Loucy (cell line): ENCODE measurements around the gene FMNL2.

ENCODE experiments used
- H2AFZ ChIP-seq: fragments of 200-600 bp; sonication (generic); 2 replicates; pipeline ENCODE4 v1.6.0; 2016; ENCODE audit warnings: antibody characterized with exemption, mild to moderate bottlenecking, low read length, moderate library complexity
- H3F3A ChIP-seq: fragments of 200-600 bp; 2 replicates; pipeline ENCODE4 v1.6.0; 2016; ENCODE audit warnings: antibody characterized with exemption, low read depth, mild to moderate bottlenecking
- H3K27me3 ChIP-seq: fragments of 200-600 bp; sonication (generic); 2 replicates; pipeline ENCODE4 v1.6.1; 2014; ENCODE audit warnings: low read length, mild to moderate bottlenecking; ENCODE audit not compliant: insufficient read depth, poor library complexity, severe bottlenecking
- H3K36me3 ChIP-seq: fragments of 200-600 bp; sonication (generic); 2 replicates; pipeline ENCODE4 v1.6.1; 2016; ENCODE audit warnings: low read length; ENCODE audit not compliant: insufficient read depth
- H3K4me1 ChIP-seq: fragments of 200-600 bp; sonication (generic); 2 replicates; pipeline ENCODE4 v1.5.1; 2014; ENCODE audit warnings: low read length, mild to moderate bottlenecking; ENCODE audit not compliant: insufficient read depth, poor library complexity, severe bottlenecking
- H3K4me2 ChIP-seq: fragments of 200-600 bp; sonication (generic); 2 replicates; pipeline ENCODE4 v1.6.0; 2014; ENCODE audit warnings: antibody characterized with exemption, low read length, low read depth, mild to moderate bottlenecking; ENCODE audit not compliant: poor library complexity, severe bottlenecking
- H3K4me3 ChIP-seq: fragments of 200-600 bp; sonication (generic); 2 replicates; pipeline ENCODE4 v1.5.1; 2014; ENCODE audit warnings: low read length, mild to moderate bottlenecking, mixed read lengths; ENCODE audit not compliant: poor library complexity, severe bottlenecking
- H3K79me2 ChIP-seq: fragments of 200-600 bp; sonication (generic); 2 replicates; pipeline ENCODE4 v1.6.1; 2014; ENCODE audit warnings: low read length; ENCODE audit not compliant: insufficient read depth
- H3K9ac ChIP-seq: fragments of 200-600 bp; sonication (generic); 2 replicates; pipeline ENCODE4 v1.6.0; 2014; ENCODE audit warnings: mild to moderate bottlenecking, low read depth, low read length, moderate library complexity; ENCODE audit not compliant: poor library complexity, severe bottlenecking
- H3K9me2 ChIP-seq: fragments of 200-600 bp; sonication (generic); replicated peaks from 2 replicates; pipeline ENCODE4 v1.6.1; 2016; ENCODE audit warnings: low read depth, low read length, mixed read lengths
- H3K9me3 ChIP-seq: fragments of 200-600 bp; sonication (generic); 2 replicates; pipeline ENCODE4 v1.6.1; 2014; ENCODE audit warnings: mild to moderate bottlenecking, antibody characterized with exemption, low read length, low read depth; ENCODE audit not compliant: insufficient read depth
- H4K20me1 ChIP-seq: fragments of 200-600 bp; sonication (generic); 2 replicates; pipeline ENCODE4 v1.6.0; 2014; ENCODE audit warnings: antibody characterized with exemption, low read length, mild to moderate bottlenecking; ENCODE audit not compliant: insufficient read depth, poor library complexity, severe bottlenecking
- EZH2phosphoT487 ChIP-seq: fragments of 200-600 bp; IDR thresholded peaks from 2 replicates; pipeline ENCODE4 v1.6.1; 2018; ENCODE audit warnings: antibody characterized with exemption, mild to moderate bottlenecking, moderate library complexity, borderline replicate concordance
- TF ChIP-seq, protein P1 (sequence below): fragments of 200-600 bp; sonication (generic); conservative IDR thresholded peaks from 2 replicates; pipeline ENCODE4 v1.5.1; 2014; ENCODE audit warnings: mild to moderate bottlenecking, antibody characterized with exemption, low read length

The FMNL2 gene

DNA sequence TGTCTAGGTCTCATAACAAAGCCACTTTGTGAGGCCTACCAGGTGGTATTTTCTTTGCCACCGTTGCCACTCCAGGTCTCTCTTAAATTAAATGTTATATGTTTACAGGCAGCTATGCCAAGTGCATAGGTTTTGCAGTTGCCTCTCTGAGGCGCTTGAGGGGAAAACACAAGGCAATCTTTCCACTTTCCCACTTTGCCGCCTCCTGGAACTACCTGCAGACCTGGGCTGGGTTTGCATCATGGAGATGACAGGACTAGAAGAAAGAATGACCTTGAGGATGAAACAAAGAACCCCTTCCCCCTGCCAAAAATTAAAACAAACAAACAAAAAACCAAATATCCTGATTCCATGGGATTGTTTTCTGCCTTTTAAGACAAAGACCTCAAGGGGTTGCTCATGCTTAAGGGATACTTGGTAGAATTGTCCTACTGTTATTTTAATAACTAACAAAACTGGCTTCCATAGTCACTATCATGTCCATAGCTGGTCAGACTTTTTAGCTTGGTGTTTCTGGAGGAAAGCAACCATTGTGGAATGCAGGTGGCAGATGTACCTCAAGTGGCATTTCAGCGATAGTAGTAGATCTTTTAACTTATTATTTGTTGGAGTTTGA is 222.4 kb downstream of the FMNL2 start:
- TF ChIP-seq, protein P1, sequence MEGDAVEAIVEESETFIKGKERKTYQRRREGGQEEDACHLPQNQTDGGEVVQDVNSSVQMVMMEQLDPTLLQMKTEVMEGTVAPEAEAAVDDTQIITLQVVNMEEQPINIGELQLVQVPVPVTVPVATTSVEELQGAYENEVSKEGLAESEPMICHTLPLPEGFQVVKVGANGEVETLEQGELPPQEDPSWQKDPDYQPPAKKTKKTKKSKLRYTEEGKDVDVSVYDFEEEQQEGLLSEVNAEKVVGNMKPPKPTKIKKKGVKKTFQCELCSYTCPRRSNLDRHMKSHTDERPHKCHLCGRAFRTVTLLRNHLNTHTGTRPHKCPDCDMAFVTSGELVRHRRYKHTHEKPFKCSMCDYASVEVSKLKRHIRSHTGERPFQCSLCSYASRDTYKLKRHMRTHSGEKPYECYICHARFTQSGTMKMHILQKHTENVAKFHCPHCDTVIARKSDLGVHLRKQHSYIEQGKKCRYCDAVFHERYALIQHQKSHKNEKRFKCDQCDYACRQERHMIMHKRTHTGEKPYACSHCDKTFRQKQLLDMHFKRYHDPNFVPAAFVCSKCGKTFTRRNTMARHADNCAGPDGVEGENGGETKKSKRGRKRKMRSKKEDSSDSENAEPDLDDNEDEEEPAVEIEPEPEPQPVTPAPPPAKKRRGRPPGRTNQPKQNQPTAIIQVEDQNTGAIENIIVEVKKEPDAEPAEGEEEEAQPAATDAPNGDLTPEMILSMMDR = no peak
- TF ChIP-seq EZH2phosphoT487 = no peak
- H3F3A ChIP-seq = no peaks in the 10 kb centered on the region
- no peaks in the 10 kb centered on the region for H3K9me3 ChIP-seq

DNA sequence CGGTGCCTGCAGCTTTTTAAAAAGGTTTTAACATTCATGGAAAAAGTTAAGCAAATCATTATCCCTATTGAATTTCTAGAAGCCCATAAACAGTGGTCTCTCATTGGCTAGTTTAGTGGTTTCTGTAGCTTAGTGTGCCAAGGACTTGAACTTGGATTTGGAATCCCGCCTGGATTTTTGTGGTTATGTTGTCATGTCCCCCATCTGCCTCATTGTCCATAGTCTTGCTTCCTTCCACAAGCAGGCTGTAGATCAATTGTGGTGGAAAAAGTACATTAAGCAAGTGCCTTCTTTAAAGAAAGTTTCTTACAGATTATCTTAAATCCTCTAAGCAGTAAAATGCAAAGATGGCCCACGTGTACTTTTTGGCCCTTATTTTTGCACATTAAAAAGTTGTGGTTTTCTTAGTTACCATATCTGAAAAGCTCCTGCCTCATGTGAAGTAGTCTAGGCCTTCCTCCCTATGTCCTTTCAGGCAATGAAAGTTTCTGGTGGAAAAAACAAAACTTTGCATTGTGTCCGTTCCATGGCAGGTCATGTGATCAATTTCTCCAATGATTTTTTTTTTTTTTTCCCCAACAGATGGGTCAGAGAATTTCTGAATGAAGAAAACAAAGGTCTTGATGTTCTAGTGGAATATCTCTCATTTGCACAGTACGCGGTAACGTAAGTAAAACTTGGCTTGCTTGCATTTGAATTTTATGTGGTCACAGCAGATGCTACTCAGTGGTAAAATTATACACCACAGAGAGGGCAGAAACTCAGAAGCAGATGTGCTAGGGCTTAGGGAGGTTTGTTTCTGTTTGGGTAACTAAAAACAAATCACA is 223.4 kb downstream of the FMNL2 start:
- Histone ChIP-seq H3K9ac (no peak overlapping the region), H3F3A (no peaks in the 10 kb centered on the region), H2AFZ (no peak overlapping the region), H3K9me3 (no peaks in the 10 kb centered on the region), H3K4me1 (no peaks in the 10 kb centered on the region), H3K9me2 (no peaks in the 10 kb centered on the region), H3K4me2 (no peak overlapping the region), H3K36me3 (no peaks in the 10 kb centered on the region), H3K27me3 (no peaks in the 10 kb centered on the region), H3K4me3 (no peak overlapping the region), H3K79me2 (no peaks in the 10 kb centered on the region), H4K20me1 (no peaks in the 10 kb centered on the region)
- no peak for TF ChIP-seq EZH2phosphoT487
- TF ChIP-seq, protein P1 = no peak

More for the DNA sequence above, 222.4 kb downstream of the FMNL2 start:
- H2AFZ ChIP-seq = no peak overlapping the region
- no peaks in the 10 kb centered on the region for H3K9me2 ChIP-seq
- H4K20me1 ChIP-seq = no peaks in the 10 kb centered on the region
- no peaks in the 10 kb centered on the region for H3K79me2 ChIP-seq
- no peak overlapping the region for H3K4me3 ChIP-seq
- H3K9ac ChIP-seq = no peak overlapping the region
- no peak overlapping the region for H3K4me2 ChIP-seq
- H3K36me3 ChIP-seq = no peaks in the 10 kb centered on the region
- no peaks in the 10 kb centered on the region for H3K4me1 ChIP-seq
- H3K27me3 ChIP-seq = no peaks in the 10 kb centered on the region

DNA sequence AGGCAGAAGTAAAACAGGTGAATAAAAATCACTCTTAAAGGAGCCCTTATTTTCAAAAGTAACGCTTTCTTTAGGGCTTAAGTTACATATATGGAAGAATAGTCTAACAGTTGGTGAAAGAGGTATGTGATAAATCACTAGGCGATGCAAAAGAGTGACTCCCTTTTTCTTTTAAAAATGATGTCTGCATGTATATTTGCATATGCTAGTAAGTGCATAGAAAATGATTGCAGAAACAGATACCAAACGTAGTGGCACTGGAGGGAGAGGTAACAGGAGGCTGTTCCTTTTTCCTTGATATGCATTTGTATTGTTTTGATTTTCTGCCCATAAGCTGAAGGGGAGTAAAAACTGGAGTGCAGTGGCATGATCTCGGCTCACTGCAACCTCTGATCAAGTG is 224.0 kb downstream of the FMNL2 start:
- Histone ChIP-seq H3K27me3 (no peaks in the 10 kb centered on the region), H4K20me1 (no peaks in the 10 kb centered on the region), H3K9ac (no peak overlapping the region), H3K79me2 (no peaks in the 10 kb centered on the region), H3K4me1 (no peaks in the 10 kb centered on the region), H3K4me3 (no peak overlapping the region), H2AFZ (no peak overlapping the region), H3K36me3 (no peaks in the 10 kb centered on the region), H3F3A (no peaks in the 10 kb centered on the region), H3K9me3 (no peaks in the 10 kb centered on the region), H3K4me2 (no peak overlapping the region), H3K9me2 (no peaks in the 10 kb centered on the region)
- TF ChIP-seq, protein P1 = no peak
- no peak for TF ChIP-seq EZH2phosphoT487
